HG02763 (cell line): ENCODE results near the gene HACE1.
"Not testable (repeated sequence)": the region's sequence is repeated elsewhere in the genome, so short reads cannot be mapped to it uniquely, and the experiment has no call there.

Source experiments
- ATAC-seq: cut with Tn5 transposase; IDR thresholded peaks from one replicate; pipeline ENCODE4 v1.9.1; 2021; ENCODE audit warnings: mild to moderate bottlenecking, moderate library complexity; ENCODE audit not compliant: unreplicated experiment

The HACE1 gene

GRCh38 chr6:104859225-104860146, at the start of gene HACE1:
Gene HACE1 (minus strand): TSS chr6:104859919. CDS start chr6:104859642, 277 bp downstream.
- peak; percentile 99 for ATAC-seq

GRCh38 chr6:104908888-104909525, 49.3 kb upstream of the HACE1 start:
- no peak for ATAC-seq

- ATAC-seq = no peak
These were observed 48.5 kb upstream of the HACE1 start for GRCh38 chr6:104908031-104908887.

- not testable (repeated sequence) for ATAC-seq
These were observed 39.2 kb upstream of the HACE1 start for GRCh38 chr6:104898893-104899292.

GRCh38 chr6:104896914-104897313, 37.2 kb upstream of the HACE1 start:
- ATAC-seq = no peak

GRCh38 chr6:104888066-104888465, 28.3 kb upstream of the HACE1 start:
- no peak for ATAC-seq

GRCh38 chr6:104887350-104887749, 27.6 kb upstream of the HACE1 start:
- ATAC-seq = no peak

GRCh38 chr6:104885518-104886043, 25.9 kb upstream of the HACE1 start:
- ATAC-seq = no peak

GRCh38 chr6:104884867-104885517, 25.3 kb upstream of the HACE1 start:
- no peak for ATAC-seq

- ATAC-seq = no peak
These were observed 22.4 kb upstream of the HACE1 start for GRCh38 chr6:104881964-104882668.

- no peak for ATAC-seq
These were observed 2.7 kb upstream of the HACE1 start for GRCh38 chr6:104862456-104862855.

GRCh38 chr6:104860221-104860620, 502 bp upstream of the HACE1 start:
- ATAC-seq = no peak

GRCh38 chr6:104858642-104859041, 1.1 kb downstream of the HACE1 start:
- ATAC-seq = no peak

GRCh38 chr6:104855507-104855906, 4.2 kb downstream of the HACE1 start:
- no peak for ATAC-seq

- not testable (repeated sequence) for ATAC-seq
These were observed 12.0 kb downstream of the HACE1 start for GRCh38 chr6:104847721-104848120.

- ATAC-seq = no peak
These were observed 16.5 kb downstream of the HACE1 start for GRCh38 chr6:104843229-104843628.

GRCh38 chr6:104837158-104837557, 22.6 kb downstream of the HACE1 start:
- no peak for ATAC-seq

- not testable (repeated sequence) for ATAC-seq
These were observed 23.2 kb downstream of the HACE1 start for GRCh38 chr6:104836479-104837020.

- ATAC-seq = no peak
These were observed 23.9 kb downstream of the HACE1 start for GRCh38 chr6:104835782-104836181.
